Measurements from ENCODE around the gene QRICH1.

QRICH1 gene

GRCh38 chr3:48997102-48997635 lies 96.7 kb downstream of the QRICH1 start:
- no peak for DNase-seq

DNA sequence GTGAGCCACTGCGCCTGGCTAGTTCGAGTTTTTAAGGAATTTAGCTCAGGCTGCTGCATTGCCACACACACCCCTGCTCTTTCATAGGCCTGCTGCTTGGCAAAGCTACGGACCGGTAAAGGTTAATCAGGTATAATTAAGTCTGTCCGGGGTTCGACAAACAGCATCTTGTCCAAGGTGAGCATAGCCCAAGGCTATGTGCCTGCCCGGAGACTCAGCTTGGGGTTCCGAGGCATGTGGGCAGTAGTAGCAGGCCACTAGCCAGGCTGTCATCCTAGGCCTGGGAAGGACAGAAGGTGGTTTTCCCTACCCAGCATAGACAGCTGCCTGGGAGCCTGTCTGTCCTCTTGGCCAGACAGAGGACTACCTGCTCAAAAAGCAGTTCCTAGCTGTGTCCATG lies 97.2 kb downstream of the QRICH1 start:
- no peak for DNase-seq

DNA sequence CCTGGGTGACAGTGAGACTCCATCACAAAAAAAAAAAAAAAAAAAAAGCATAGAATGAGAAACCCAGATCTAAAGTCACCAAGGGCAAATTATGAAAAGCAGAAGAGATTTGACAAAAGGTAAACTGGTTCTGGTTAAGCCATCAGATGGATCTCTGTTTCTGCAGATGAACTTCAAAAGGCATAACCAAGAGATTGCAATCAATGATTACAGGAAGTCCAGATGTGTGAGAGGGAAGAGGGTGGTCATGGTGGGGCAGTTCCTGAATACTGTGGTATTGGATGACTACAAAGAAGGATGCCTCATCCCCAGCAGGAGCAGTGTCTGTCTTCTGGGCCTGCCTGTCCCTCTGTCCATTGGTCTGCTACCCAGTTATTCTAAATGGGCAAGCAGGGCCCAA lies 100.0 kb downstream of the QRICH1 start:
- no peak for DNase-seq

DNA sequence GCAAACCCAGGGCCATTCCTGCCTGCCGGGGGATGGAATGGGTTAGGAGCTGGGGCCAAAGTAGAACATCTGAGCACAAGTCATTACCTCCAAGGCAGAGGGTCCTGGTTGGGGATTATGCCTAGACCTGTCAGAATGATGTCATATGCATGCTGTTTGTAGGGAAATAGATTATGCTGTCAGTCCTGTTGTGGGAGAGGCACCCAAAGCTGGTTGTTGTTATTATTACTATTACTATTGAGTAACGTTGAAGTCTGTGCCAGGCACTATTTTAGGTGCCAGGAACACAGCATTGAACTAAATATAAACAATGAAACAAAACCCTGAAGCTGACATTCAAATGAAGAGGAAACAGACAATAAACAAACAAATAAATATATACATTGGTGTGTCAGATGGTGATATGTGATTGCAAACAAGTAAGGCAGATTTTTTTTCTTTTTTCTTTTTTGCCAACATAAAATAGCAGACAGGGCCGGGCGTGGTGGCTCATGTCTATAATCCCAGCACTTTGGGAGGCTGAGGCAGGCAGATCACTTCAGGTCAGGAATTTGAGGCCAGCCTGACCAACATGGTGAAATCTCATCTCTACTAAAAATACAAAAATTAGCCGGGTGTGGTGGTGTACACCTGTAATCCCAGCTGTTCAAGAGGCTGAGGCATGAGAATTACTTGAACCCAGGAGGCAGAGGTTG lies 101.9 kb downstream of the QRICH1 start:
- no peak for DNase-seq

GRCh38 chr3:48990636-48991469 lies 103.0 kb downstream of the QRICH1 start:
- DNase-seq: no peak

GRCh38 chr3:48989796-48990635 lies 103.9 kb downstream of the QRICH1 start, which contains the start of gene P4HTM:
P4HTM (plus strand) TSS chr3:48990241; CDS start chr3:48990257, 16 bp downstream.
- no peak for DNase-seq

- DNase-seq: no peak
Measured at GRCh38 chr3:48989126-48989795, 104.6 kb downstream of the QRICH1 start.

DNA sequence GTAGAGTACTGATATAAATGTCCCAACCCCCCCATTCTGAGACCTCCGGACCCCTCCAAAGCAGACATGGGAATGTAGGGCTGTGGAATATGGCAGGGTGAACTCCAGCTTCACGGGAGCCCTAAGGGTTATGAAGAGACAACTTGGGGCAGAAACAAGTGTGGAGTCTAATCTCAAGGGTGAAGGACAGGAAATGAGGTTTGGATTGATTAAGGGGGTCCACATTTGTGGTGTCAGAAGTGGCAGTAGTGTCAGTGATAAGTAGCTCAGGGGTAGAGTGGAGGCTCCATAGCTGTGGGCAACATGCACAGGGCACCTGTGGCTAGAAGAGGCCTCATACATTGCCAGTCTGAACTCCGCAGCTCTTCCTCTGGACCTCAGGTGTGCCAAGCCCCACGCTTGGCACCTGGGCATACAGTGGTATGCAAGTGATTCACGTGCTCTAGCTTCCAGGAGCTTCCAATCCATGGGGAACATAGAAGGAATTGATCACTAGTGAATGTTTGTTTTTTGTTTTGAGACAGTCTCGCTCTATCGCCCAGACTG lies 108.0 kb downstream of the QRICH1 start:
- DNase-seq: no peak

GRCh38 chr3:48984663-48985062 lies 109.2 kb downstream of the QRICH1 start:
- DNase-seq: no peak

DNA sequence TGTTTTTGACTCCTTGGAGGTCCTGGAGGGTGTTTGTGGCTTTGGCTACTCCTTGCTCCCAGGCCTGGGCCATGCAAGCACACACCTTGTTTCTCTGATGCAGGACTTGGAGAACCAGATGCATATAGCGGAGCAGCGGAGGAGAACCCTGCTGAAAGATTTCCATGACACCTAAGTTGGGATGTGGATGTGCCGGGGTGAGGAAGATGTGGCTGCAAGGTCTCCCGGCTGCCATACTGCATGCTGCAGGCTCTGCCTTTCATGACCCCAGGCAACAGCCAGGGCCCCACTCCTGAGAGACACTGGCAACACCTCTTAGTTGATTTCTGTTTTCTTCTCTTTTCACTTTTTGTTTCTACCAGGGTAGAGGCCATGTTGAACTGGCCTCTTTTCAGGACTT lies 110.8 kb downstream of the QRICH1 start:
- DNase-seq: no peak

GRCh38 chr3:48982686-48983085 lies 111.2 kb downstream of the QRICH1 start:
- DNase-seq: no peak

DNA sequence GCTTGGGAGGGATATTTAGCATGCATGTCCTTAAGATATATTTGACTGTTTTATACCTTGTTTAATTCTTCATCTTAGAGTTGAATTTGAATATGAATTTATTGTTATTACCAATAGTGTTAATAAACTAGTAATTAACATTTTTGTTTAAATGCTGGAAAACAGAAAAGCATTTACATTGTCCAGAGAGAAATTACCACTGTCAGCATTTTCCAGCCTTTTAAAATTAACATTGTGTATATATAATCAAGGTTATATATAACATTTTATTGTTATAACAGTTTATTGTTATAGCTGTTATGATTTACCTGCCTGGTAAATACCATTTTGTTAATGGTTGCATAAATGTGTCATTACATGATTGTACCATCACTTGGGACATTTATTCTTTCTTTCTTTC lies 111.9 kb downstream of the QRICH1 start:
- DNase-seq: no peak

DNA sequence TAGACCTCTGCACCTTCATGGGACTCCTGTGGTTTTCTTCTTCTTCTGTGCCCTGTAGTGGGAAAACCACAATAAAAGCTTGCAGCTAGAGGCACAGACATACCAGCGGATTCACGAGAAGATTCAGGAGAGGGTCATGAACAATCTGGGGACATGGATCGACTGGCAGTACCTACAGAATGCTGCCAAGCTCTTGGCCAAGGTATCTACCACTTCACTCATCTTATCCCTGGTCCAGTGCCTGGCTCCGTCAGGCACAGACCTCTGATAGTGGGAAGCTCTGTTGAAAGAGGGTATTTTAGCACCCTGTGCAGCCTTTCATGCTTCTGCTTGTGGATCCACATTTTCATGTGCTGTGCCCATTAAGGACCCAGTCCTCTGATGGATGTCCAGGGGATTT lies 113.6 kb downstream of the QRICH1 start:
- no peak for DNase-seq
